ENCODE measurements around the gene ELFN1.

DNA sequence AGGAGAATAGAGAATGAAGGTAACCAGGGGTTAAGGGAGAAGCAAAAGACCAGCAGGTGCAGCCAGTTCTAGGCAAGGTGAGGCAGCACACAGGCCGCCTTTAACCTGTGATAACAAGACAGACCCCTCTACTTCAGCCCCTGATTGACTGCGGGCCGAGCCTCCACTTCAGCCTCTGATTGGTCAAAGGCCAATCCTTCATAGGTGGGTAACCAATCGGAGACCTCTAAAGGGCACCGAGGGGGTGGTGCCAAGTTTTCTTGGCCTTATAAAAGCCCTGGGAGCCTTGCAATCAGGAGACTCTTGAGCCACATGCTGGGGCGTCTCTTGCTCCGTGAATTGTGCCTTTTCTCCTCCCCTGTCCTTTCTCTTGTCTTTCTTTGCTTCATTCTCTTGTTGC is 98.8 kb downstream of the ELFN1 start:
- TF ChIP-seq, protein P1, sequence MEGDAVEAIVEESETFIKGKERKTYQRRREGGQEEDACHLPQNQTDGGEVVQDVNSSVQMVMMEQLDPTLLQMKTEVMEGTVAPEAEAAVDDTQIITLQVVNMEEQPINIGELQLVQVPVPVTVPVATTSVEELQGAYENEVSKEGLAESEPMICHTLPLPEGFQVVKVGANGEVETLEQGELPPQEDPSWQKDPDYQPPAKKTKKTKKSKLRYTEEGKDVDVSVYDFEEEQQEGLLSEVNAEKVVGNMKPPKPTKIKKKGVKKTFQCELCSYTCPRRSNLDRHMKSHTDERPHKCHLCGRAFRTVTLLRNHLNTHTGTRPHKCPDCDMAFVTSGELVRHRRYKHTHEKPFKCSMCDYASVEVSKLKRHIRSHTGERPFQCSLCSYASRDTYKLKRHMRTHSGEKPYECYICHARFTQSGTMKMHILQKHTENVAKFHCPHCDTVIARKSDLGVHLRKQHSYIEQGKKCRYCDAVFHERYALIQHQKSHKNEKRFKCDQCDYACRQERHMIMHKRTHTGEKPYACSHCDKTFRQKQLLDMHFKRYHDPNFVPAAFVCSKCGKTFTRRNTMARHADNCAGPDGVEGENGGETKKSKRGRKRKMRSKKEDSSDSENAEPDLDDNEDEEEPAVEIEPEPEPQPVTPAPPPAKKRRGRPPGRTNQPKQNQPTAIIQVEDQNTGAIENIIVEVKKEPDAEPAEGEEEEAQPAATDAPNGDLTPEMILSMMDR (conservative IDR thresholded peaks at IDR 0.05; ENCODE audit: low read depth, low read length): no peak
- no peak for TF ChIP-seq EZH2 (IDR thresholded peaks at IDR 0.05; ENCODE audit: low read length, unreplicated experiment)
